Pons (tissue), 1 donor: ENCODE measurements around the gene SPAAR.
"Not testable (repeated sequence)": the region's sequence is repeated elsewhere in the genome, so short reads cannot be mapped to it uniquely, and the experiment has no call there.

Experiments used
- DNase-seq: peaks from one replicate; pipeline ENCODE4 v3.0.0-alpha.2; 2016; ENCODE audit warnings: low spot score

SPAAR gene

GRCh38 chr9:35904338-35904737, 5.0 kb upstream of the SPAAR start:
- no peak for DNase-seq

- DNase-seq, result no peak
These were observed 4.1 kb upstream of the SPAAR start for GRCh38 chr9:35905051-35905781.

- peak; percentile 39 for DNase-seq
These were observed 3.2 kb upstream of the SPAAR start, which contains the start of gene HRCT1 for GRCh38 chr9:35905912-35906679. TSS of gene HRCT1 (plus strand) at chr9:35906202. CDS start at chr9:35906288, 86 bp downstream.

- DNase-seq, result no peak
These were observed 2.2 kb upstream of the SPAAR start for GRCh38 chr9:35906923-35907699.

GRCh38 chr9:35907711-35908503, 1.4 kb upstream of the SPAAR start:
- DNase-seq, result peak; percentile 19

GRCh38 chr9:35908504-35909125, 675 bp upstream of the SPAAR start:
- DNase-seq, result no peak

GRCh38 chr9:35909687-35910612, 660 bp downstream of the SPAAR start:
- DNase-seq, result no peak

GRCh38 chr9:35910613-35911359, 1.5 kb downstream of the SPAAR start:
- no peak for DNase-seq

- DNase-seq, result no peak
These were observed 2.4 kb downstream of the SPAAR start for GRCh38 chr9:35911690-35912089.

- DNase-seq, result no peak
These were observed 3.6 kb downstream of the SPAAR start for GRCh38 chr9:35912791-35913400.

GRCh38 chr9:35913429-35913828, 4.1 kb downstream of the SPAAR start:
- not testable (repeated sequence) for DNase-seq

GRCh38 chr9:35914301-35914807, 5.1 kb downstream of the SPAAR start:
- no peak for DNase-seq

- DNase-seq, result no peak
These were observed 6.5 kb downstream of the SPAAR start for GRCh38 chr9:35915681-35916294.

GRCh38 chr9:35917261-35917660, 8.0 kb downstream of the SPAAR start:
- DNase-seq, result no peak

- DNase-seq, result no peak
These were observed 9.5 kb downstream of the SPAAR start for GRCh38 chr9:35918780-35919179.

- no peak for DNase-seq
These were observed 10.1 kb downstream of the SPAAR start for GRCh38 chr9:35919212-35920008.

GRCh38 chr9:35920051-35920620, 10.8 kb downstream of the SPAAR start:
- DNase-seq, result no peak
